ENCODE data around the gene SUSD4.

DNA sequence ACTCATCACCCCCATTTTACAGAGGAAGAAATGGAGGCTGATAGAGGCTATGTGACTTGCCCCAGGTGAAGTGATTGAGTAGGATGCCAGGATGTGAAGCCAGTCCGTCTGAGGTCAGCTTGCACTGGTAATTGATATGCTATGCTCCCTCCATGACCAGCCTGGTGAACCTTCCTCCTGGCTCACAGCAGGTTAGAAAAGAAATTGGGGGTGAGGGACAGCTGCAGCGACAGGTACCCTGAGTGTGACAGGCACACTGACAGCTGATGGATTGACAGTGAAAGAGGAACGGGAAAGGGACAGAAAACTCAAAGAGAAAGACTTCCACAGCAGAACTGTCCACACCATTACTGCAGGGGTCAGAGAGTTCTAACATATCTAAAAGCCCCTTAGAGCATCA is 102.1 kb downstream of the SUSD4 start:
- TF ChIP-seq, protein P1, sequence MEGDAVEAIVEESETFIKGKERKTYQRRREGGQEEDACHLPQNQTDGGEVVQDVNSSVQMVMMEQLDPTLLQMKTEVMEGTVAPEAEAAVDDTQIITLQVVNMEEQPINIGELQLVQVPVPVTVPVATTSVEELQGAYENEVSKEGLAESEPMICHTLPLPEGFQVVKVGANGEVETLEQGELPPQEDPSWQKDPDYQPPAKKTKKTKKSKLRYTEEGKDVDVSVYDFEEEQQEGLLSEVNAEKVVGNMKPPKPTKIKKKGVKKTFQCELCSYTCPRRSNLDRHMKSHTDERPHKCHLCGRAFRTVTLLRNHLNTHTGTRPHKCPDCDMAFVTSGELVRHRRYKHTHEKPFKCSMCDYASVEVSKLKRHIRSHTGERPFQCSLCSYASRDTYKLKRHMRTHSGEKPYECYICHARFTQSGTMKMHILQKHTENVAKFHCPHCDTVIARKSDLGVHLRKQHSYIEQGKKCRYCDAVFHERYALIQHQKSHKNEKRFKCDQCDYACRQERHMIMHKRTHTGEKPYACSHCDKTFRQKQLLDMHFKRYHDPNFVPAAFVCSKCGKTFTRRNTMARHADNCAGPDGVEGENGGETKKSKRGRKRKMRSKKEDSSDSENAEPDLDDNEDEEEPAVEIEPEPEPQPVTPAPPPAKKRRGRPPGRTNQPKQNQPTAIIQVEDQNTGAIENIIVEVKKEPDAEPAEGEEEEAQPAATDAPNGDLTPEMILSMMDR (IDR thresholded peaks at IDR 0.05), result no peak
- no peak for TF ChIP-seq EP300 (IDR thresholded peaks at IDR 0.05)
- no peak for TF ChIP-seq POLR2A (IDR thresholded peaks at IDR 0.05)
- no peak for TF ChIP-seq POLR2AphosphoS5 (IDR thresholded peaks at IDR 0.05)

Measured in upper lobe of left lung (tissue), 4 donors.